Activated CD4-positive, alpha-beta T cell treated with anti-CD3 and anti-CD28 coated beads, Interleukin-2, amount 50 U/mL, for 24 hours (primary cell): Measurements from ENCODE around the gene GNAI2.
"Not testable (repeated sequence)": the region's sequence is repeated elsewhere in the genome, so short reads cannot be mapped to it uniquely, and the experiment has no call there.

Source experiments
- DNase-seq, 2 donors: peaks; one replicate each; pipeline ENCODE4 v3.0.0-alpha.2; 2020; ENCODE audit warnings: low read depth in 1 of 2, low spot score in 1 of 2

The GNAI2 gene

GRCh38 chr3:50263478-50264382, 27.7 kb downstream of the GNAI2 start:
- no peak for DNase-seq

GRCh38 chr3:50264383-50264963, 28.5 kb downstream of the GNAI2 start:
- DNase-seq, result no peak

GRCh38 chr3:50264964-50265485, 29.0 kb downstream of the GNAI2 start:
- no peak for DNase-seq

- no peak for DNase-seq
Observed at GRCh38 chr3:50265571-50265970, 29.6 kb downstream of the GNAI2 start.

- no peak for DNase-seq
Observed at GRCh38 chr3:50266017-50266416, 30.0 kb downstream of the GNAI2 start.

GRCh38 chr3:50266836-50267235, 30.8 kb downstream of the GNAI2 start:
- DNase-seq, result no peak

- no peak for DNase-seq
Observed at GRCh38 chr3:50267280-50267913, 31.4 kb downstream of the GNAI2 start.

- no peak for DNase-seq
Observed at GRCh38 chr3:50268276-50268675, 32.3 kb downstream of the GNAI2 start.

GRCh38 chr3:50268703-50269451, 32.9 kb downstream of the GNAI2 start, which contains the start of gene SEMA3B:
Gene SEMA3B (plus strand): TSS chr3:50269147. CDS start chr3:50269241, 94 bp downstream.
- no peak for DNase-seq

GRCh38 chr3:50269460-50269859, 33.5 kb downstream of the GNAI2 start:
- DNase-seq, result no peak

GRCh38 chr3:50269977-50270413, 34.0 kb downstream of the GNAI2 start:
- DNase-seq, result no peak

GRCh38 chr3:50270422-50271224, 34.6 kb downstream of the GNAI2 start:
- DNase-seq, result no peak

- DNase-seq, result no peak
Observed at GRCh38 chr3:50271314-50271936, 35.4 kb downstream of the GNAI2 start.

- not testable (repeated sequence) for DNase-seq
Observed at GRCh38 chr3:50272538-50272910, 36.5 kb downstream of the GNAI2 start.

GRCh38 chr3:50272911-50273688, 37.1 kb downstream of the GNAI2 start:
- peak; percentile 80 to 88 for DNase-seq

GRCh38 chr3:50273689-50274065, 37.7 kb downstream of the GNAI2 start:
- no peak for DNase-seq

- peak; percentile 63 to 68 for DNase-seq
Observed at GRCh38 chr3:50274371-50275104, 38.5 kb downstream of the GNAI2 start.
